Measurements from ENCODE around the gene ETFB.

The ETFB gene

DNA sequence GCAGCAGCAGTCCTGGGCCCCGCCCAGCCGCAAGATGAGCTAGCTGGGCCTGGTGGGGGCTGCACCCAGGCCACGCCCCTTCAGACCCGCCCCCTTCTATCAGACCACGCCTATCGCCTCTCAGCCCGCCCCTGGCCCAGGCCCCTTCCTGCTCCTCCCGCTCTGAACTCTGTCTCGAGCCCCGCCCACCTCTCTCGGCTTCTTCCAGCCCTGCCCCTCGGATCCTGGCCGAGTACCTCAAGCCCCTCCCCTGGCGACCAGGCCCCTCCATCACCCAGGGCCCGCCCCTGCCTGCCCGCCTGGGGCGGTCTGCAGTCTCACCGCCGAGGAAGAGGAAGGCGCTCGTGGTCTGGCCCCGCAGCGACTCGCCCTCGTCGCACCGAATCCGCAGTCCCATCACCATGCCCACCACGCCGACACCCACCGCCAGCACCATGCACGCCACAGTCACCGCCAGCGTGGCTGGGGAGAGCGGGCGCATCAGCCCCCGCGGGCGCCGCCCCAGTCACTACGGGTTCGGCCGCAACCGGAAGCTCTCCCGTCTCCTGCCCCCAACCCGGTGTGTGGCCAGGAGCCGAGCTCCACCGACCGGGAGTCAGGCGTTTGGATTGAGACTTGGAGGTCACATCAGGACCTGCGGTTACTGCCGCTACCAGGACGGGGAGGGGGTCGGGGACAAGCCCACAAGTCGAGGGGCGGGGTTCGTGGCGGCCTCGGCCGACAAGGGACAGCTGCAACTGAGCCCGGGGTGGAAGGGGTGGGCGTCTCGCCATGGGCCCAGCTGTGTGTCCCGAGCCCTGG, 1.6 kb upstream of the ETFB start (continued):
- no peak for TF ChIP-seq ZNF211 (tag by site-specific recombination; IDR thresholded peaks at IDR 0.05; ENCODE audit: low read depth)
- no peak for TF ChIP-seq ZNF155 (tag by site-specific recombination; IDR thresholded peaks at IDR 0.05)
- peak; percentile 72 for TF ChIP-seq ZBTB20 (tag by site-specific recombination; IDR thresholded peaks at IDR 0.05)
- TF ChIP-seq, protein P1, sequence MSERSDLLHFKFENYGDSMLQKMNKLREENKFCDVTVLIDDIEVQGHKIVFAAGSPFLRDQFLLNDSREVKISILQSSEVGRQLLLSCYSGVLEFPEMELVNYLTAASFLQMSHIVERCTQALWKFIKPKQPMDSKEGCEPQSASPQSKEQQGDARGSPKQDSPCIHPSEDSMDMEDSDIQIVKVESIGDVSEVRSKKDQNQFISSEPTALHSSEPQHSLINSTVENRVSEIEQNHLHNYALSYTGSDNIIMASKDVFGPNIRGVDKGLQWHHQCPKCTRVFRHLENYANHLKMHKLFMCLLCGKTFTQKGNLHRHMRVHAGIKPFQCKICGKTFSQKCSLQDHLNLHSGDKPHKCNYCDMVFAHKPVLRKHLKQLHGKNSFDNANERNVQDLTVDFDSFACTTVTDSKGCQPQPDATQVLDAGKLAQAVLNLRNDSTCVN (tag by site-specific recombination; optimal IDR thresholded peaks at IDR 0.05) = peak; percentile 70
- TF ChIP-seq ZNF266 (tag by site-specific recombination; IDR thresholded peaks at IDR 0.05; ENCODE audit: low read depth) = no peak
- TF ChIP-seq KLF7 (tag by site-specific recombination; IDR thresholded peaks at IDR 0.05; ENCODE audit: borderline replicate concordance) = peak; percentile 73; the same call in 1 of the 2 replicates
- TF ChIP-seq, protein P2, sequence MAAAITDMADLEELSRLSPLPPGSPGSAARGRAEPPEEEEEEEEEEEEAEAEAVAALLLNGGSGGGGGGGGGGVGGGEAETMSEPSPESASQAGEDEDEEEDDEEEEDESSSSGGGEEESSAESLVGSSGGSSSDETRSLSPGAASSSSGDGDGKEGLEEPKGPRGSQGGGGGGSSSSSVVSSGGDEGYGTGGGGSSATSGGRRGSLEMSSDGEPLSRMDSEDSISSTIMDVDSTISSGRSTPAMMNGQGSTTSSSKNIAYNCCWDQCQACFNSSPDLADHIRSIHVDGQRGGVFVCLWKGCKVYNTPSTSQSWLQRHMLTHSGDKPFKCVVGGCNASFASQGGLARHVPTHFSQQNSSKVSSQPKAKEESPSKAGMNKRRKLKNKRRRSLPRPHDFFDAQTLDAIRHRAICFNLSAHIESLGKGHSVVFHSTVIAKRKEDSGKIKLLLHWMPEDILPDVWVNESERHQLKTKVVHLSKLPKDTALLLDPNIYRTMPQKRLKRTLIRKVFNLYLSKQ (tag by site-specific recombination; IDR thresholded peaks at IDR 0.05; ENCODE audit: borderline replicate concordance) = no peak
- peak; percentile 72 for TF ChIP-seq ZNF561 (tag by site-specific recombination; IDR thresholded peaks at IDR 0.05; ENCODE audit: borderline replicate concordance)
- TF ChIP-seq SP3 (tag by site-specific recombination; IDR thresholded peaks at IDR 0.05) = peak; percentile 99
- TF ChIP-seq KLF8 (tag by site-specific recombination; IDR thresholded peaks at IDR 0.05) = peak; percentile 99
- TF ChIP-seq GLI4 (tag by site-specific recombination; IDR thresholded peaks at IDR 0.05) = peak; percentile 72; the same call in 1 of the 2 replicates
- peak; percentile 81 for TF ChIP-seq ZNF777 (tag by site-specific recombination; IDR thresholded peaks at IDR 0.05; ENCODE audit: borderline replicate concordance)
- TF ChIP-seq ZIC2 (tag by site-specific recombination; IDR thresholded peaks at IDR 0.05) = peak; percentile 69
- peak; percentile 86 for TF ChIP-seq ZBTB17 (tag by site-specific recombination; IDR thresholded peaks at IDR 0.05)
- no peak for TF ChIP-seq ZNF701 (tag by site-specific recombination; IDR thresholded peaks at IDR 0.05)
- no peak for TF ChIP-seq ZNF221 (tag by site-specific recombination; IDR thresholded peaks at IDR 0.05; ENCODE audit: borderline replicate concordance)
- no peak for TF ChIP-seq ZNF555 (tag by site-specific recombination; conservative IDR thresholded peaks at IDR 0.05)
- TF ChIP-seq, protein P3, sequence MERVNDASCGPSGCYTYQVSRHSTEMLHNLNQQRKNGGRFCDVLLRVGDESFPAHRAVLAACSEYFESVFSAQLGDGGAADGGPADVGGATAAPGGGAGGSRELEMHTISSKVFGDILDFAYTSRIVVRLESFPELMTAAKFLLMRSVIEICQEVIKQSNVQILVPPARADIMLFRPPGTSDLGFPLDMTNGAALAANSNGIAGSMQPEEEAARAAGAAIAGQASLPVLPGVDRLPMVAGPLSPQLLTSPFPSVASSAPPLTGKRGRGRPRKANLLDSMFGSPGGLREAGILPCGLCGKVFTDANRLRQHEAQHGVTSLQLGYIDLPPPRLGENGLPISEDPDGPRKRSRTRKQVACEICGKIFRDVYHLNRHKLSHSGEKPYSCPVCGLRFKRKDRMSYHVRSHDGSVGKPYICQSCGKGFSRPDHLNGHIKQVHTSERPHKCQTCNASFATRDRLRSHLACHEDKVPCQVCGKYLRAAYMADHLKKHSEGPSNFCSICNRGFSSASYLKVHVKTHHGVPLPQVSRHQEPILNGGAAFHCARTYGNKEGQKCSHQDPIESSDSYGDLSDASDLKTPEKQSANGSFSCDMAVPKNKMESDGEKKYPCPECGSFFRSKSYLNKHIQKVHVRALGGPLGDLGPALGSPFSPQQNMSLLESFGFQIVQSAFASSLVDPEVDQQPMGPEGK (tag by site-specific recombination; IDR thresholded peaks at IDR 0.05) = peak; percentile 96
- TF ChIP-seq, protein P4, sequence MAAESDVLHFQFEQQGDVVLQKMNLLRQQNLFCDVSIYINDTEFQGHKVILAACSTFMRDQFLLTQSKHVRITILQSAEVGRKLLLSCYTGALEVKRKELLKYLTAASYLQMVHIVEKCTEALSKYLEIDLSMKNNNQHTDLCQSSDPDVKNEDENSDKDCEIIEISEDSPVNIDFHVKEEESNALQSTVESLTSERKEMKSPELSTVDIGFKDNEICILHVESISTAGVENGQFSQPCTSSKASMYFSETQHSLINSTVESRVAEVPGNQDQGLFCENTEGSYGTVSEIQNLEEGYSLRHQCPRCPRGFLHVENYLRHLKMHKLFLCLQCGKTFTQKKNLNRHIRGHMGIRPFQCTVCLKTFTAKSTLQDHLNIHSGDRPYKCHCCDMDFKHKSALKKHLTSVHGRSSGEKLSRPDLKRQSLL (tag by site-specific recombination; IDR thresholded peaks at IDR 0.05) = peak; percentile 84
- no peak for TF ChIP-seq ZNF48 (tag by site-specific recombination; IDR thresholded peaks at IDR 0.05)
- TF ChIP-seq ZNF335 (tag by site-specific recombination; conservative IDR thresholded peaks at IDR 0.05) = peak; percentile 98
- no peak for TF ChIP-seq HOXC10 (CRISPR knock-in tag; IDR thresholded peaks at IDR 0.05)
- no peak for TF ChIP-seq ZNF624 (tag by site-specific recombination; IDR thresholded peaks at IDR 0.05)
- TF ChIP-seq ZNF202 (tag by site-specific recombination; IDR thresholded peaks at IDR 0.05; ENCODE audit: borderline replicate concordance) = no peak
- TF ChIP-seq ZNF114 (tag by site-specific recombination; IDR thresholded peaks at IDR 0.05) = no peak
- no peak for TF ChIP-seq ZNF16 (tag by site-specific recombination; IDR thresholded peaks at IDR 0.05; ENCODE audit: low read depth)
- TF ChIP-seq ZFP69B (tag by site-specific recombination; IDR thresholded peaks at IDR 0.05) = no peak
- no peak for TF ChIP-seq ZNF623 (tag by site-specific recombination; IDR thresholded peaks at IDR 0.05)
- TF ChIP-seq ZNF112 (tag by site-specific recombination; IDR thresholded peaks at IDR 0.05) = no peak
- TF ChIP-seq, protein P5, sequence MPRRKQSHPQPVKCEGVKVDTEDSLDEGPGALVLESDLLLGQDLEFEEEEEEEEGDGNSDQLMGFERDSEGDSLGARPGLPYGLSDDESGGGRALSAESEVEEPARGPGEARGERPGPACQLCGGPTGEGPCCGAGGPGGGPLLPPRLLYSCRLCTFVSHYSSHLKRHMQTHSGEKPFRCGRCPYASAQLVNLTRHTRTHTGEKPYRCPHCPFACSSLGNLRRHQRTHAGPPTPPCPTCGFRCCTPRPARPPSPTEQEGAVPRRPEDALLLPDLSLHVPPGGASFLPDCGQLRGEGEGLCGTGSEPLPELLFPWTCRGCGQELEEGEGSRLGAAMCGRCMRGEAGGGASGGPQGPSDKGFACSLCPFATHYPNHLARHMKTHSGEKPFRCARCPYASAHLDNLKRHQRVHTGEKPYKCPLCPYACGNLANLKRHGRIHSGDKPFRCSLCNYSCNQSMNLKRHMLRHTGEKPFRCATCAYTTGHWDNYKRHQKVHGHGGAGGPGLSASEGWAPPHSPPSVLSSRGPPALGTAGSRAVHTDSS (tag by site-specific recombination; IDR thresholded peaks at IDR 0.05) = peak; percentile 94
- no peak for TF ChIP-seq ZNF239 (tag by site-specific recombination; IDR thresholded peaks at IDR 0.05)

All from HEK293 (cell line).